Neural cell (in vitro differentiated cells): ENCODE measurements around the gene DPP3. TPM values are rescaled to one million over a fixed set of nuclear protein-coding genes. Genes with fewer than 3 reads are reported as not detected.

Experiments used
- H2AFZ ChIP-seq: fragments of 200-600, 300-800 bp; sonication (generic), shearing (Covaris generic); 2 replicates; pipeline ENCODE4 v1.6.0; 2014; ENCODE audit warnings: low read depth, mild to moderate bottlenecking, antibody characterized with exemption, low read length, moderate library complexity
- H3F3A ChIP-seq: fragments of 200-600 bp; shearing (Covaris generic); 2 replicates; pipeline ENCODE4 v1.6.1; 2016; ENCODE audit warnings: mild to moderate bottlenecking, moderate library complexity, mixed read lengths, antibody characterized with exemption, low read length; ENCODE audit not compliant: insufficient read depth, poor library complexity, severe bottlenecking
- H3K27ac ChIP-seq: fragments of 200-600, 300-800 bp; sonication (generic), shearing (Covaris generic); 2 replicates; pipeline ENCODE4 v1.5.1; 2014; ENCODE audit warnings: mild to moderate bottlenecking, low read length, moderate library complexity
- H3K27me3 ChIP-seq: fragments of 300-800, 200-600 bp; sonication (generic), shearing (Covaris generic); 2 replicates; pipeline ENCODE4 v1.6.0; 2014; ENCODE audit warnings: mild to moderate bottlenecking, low read depth, low read length, moderate library complexity; ENCODE audit not compliant: insufficient read depth
- H3K36me3 ChIP-seq: fragments of 300-800, 200-600 bp; sonication (generic), shearing (Covaris generic); 2 replicates; pipeline ENCODE4 v1.5.1; 2014; ENCODE audit warnings: mild to moderate bottlenecking, antibody characterized with exemption, low read length, moderate library complexity; ENCODE audit not compliant: insufficient read depth
- H3K4me2 ChIP-seq: fragments of 300-800, 200-600 bp; sonication (generic), shearing (Covaris generic); 2 replicates; pipeline ENCODE4 v1.6.0; 2014; ENCODE audit warnings: mild to moderate bottlenecking, low read length
- H3K4me3 ChIP-seq: fragments of 300-800, 200-600 bp; sonication (generic), shearing (Covaris generic); 2 replicates; pipeline ENCODE4 v1.5.1; 2014; ENCODE audit warnings: mild to moderate bottlenecking, low read length, moderate library complexity
- H3K79me2 ChIP-seq: fragments of 200-600 bp; shearing (Covaris generic); replicated peaks from 2 replicates; pipeline ENCODE4 v1.6.0; 2014; ENCODE audit warnings: mild to moderate bottlenecking, low read length, moderate library complexity; ENCODE audit not compliant: insufficient read depth
- H3K9ac ChIP-seq: fragments of 300-800, 200-600 bp; sonication (generic), shearing (Covaris generic); 2 replicates; pipeline ENCODE4 v1.6.1; 2016; ENCODE audit warnings: mild to moderate bottlenecking, low read length, mixed read lengths
- H3K9me2 ChIP-seq: fragments of 200-600 bp; shearing (Covaris generic); 2 replicates; pipeline ENCODE4 v1.6.1; 2016; ENCODE audit warnings: mild to moderate bottlenecking, low read length, mixed read lengths; ENCODE audit not compliant: insufficient read depth
- H3K9me3 ChIP-seq: fragments of 200-600, 300-800 bp; sonication (generic), shearing (Covaris generic); 2 replicates; pipeline ENCODE4 v1.6.1; 2016; ENCODE audit warnings: mild to moderate bottlenecking, mixed run types, low read length, moderate library complexity, mixed read lengths
- H4K20me1 ChIP-seq: fragments of 200-600 bp; shearing (Covaris generic); 2 replicates; pipeline ENCODE4 v1.6.1; 2016; ENCODE audit warnings: mild to moderate bottlenecking, mixed run types; ENCODE audit not compliant: insufficient read depth
- EP300 ChIP-seq: fragments of 450-650 bp; conservative IDR thresholded peaks from 2 replicates; pipeline ENCODE4 v1.6.1; 2014; ENCODE audit warnings: antibody characterized with exemption, mild to moderate bottlenecking, moderate library complexity; ENCODE audit not compliant: poor library complexity, severe bottlenecking
- EZH2 ChIP-seq: fragments of 200-600, 300-800 bp; shearing (Covaris generic), sonication (generic); IDR thresholded peaks from 2 replicates; pipeline ENCODE4 v1.6.1; 2014; ENCODE audit warnings: antibody characterized with exemption, low read length, borderline replicate concordance, mild to moderate bottlenecking; ENCODE audit not compliant: insufficient read depth, poor library complexity, severe bottlenecking
- MXI1 ChIP-seq: fragments of 450-650 bp; conservative IDR thresholded peaks from 2 replicates; pipeline ENCODE4 v1.6.1; 2014; ENCODE audit warnings: antibody characterized with exemption, mild to moderate bottlenecking; ENCODE audit not compliant: poor library complexity, severe bottlenecking
- POLR2AphosphoS5 ChIP-seq: IDR thresholded peaks from 2 replicates; pipeline ENCODE4 v1.6.1; 2012
- RAD21 ChIP-seq: fragments of 450-650 bp; conservative IDR thresholded peaks from 2 replicates; pipeline ENCODE4 v1.6.1; 2014; ENCODE audit warnings: antibody characterized with exemption, mild to moderate bottlenecking, moderate library complexity
- SMC3 ChIP-seq: fragments of 450-650 bp; conservative IDR thresholded peaks from 2 replicates; pipeline ENCODE4 v1.6.1; 2014; ENCODE audit warnings: antibody characterized with exemption, mild to moderate bottlenecking, moderate library complexity; ENCODE audit not compliant: poor library complexity
- TAF1 ChIP-seq: IDR thresholded peaks from 2 replicates; pipeline ENCODE4 v1.6.1; 2012; ENCODE audit warnings: low read depth
- polyA plus RNA-seq: library from polyadenylated mRNA; depleted of rRNA; stranded (reverse); fragments of >200 nt; gene quantifications from 2 replicates; pipeline ENCODE4 v1.2.3, GENCODE V29; 2014
- TF ChIP-seq, protein P1 (sequence below): fragments of 450-650 bp; IDR thresholded peaks from 2 replicates; pipeline ENCODE4 v1.5.1; 2014; ENCODE audit warnings: antibody characterized with exemption, mild to moderate bottlenecking, moderate library complexity; ENCODE audit not compliant: poor library complexity, severe bottlenecking
- TF ChIP-seq, protein P2 (sequence below): IDR thresholded peaks from 2 replicates; pipeline ENCODE4 v1.6.1; 2012; ENCODE audit warnings: borderline replicate concordance

Gene DPP3
- polyA plus RNA-seq, 1 donor from 2014 or later = 71.7 TPM

DNA sequence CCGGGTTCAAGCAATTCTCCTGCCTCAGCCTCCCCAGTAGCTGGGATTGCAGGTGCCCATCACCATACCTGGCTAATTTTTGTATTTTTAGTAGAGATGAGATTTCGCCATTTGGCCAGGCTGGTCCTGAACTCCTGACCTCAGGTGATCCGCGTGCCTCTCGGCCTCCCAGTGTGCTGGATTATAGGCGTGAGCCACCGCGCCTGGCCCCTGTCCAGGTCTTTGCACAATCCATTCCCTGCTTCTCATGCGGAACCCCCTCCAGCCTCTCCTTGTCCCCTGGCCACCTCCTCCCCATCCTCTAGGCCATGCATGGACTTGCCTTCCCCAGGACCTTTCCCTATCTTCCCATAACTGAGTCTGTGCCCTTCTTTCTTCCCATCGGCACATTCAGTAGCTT is 8.7 kb downstream of the DPP3 start:
- Histone ChIP-seq H3K27me3 (no peaks in the 10 kb centered on the region), H3F3A (no peaks in the 10 kb centered on the region), H4K20me1 (no peaks in the 10 kb centered on the region), H2AFZ (no peak overlapping the region), H3K27ac (no peak overlapping the region), H3K36me3 (no peaks in the 10 kb centered on the region), H3K9me3 (no peaks in the 10 kb centered on the region), H3K4me3 (no peak overlapping the region), H3K79me2 (no peaks in the 10 kb centered on the region), H3K9me2 (no peaks in the 10 kb centered on the region), H3K4me2 (no peak overlapping the region), H3K9ac (no peak overlapping the region)
- TF ChIP-seq EP300 (no peak), RAD21 (no peak), SMC3 (no peak), MXI1 (no peak), TAF1 (no peak), POLR2AphosphoS5 (no peak), EZH2 (no peak)
- TF ChIP-seq, protein P1, sequence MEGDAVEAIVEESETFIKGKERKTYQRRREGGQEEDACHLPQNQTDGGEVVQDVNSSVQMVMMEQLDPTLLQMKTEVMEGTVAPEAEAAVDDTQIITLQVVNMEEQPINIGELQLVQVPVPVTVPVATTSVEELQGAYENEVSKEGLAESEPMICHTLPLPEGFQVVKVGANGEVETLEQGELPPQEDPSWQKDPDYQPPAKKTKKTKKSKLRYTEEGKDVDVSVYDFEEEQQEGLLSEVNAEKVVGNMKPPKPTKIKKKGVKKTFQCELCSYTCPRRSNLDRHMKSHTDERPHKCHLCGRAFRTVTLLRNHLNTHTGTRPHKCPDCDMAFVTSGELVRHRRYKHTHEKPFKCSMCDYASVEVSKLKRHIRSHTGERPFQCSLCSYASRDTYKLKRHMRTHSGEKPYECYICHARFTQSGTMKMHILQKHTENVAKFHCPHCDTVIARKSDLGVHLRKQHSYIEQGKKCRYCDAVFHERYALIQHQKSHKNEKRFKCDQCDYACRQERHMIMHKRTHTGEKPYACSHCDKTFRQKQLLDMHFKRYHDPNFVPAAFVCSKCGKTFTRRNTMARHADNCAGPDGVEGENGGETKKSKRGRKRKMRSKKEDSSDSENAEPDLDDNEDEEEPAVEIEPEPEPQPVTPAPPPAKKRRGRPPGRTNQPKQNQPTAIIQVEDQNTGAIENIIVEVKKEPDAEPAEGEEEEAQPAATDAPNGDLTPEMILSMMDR = no peak
- TF ChIP-seq, protein P2, sequence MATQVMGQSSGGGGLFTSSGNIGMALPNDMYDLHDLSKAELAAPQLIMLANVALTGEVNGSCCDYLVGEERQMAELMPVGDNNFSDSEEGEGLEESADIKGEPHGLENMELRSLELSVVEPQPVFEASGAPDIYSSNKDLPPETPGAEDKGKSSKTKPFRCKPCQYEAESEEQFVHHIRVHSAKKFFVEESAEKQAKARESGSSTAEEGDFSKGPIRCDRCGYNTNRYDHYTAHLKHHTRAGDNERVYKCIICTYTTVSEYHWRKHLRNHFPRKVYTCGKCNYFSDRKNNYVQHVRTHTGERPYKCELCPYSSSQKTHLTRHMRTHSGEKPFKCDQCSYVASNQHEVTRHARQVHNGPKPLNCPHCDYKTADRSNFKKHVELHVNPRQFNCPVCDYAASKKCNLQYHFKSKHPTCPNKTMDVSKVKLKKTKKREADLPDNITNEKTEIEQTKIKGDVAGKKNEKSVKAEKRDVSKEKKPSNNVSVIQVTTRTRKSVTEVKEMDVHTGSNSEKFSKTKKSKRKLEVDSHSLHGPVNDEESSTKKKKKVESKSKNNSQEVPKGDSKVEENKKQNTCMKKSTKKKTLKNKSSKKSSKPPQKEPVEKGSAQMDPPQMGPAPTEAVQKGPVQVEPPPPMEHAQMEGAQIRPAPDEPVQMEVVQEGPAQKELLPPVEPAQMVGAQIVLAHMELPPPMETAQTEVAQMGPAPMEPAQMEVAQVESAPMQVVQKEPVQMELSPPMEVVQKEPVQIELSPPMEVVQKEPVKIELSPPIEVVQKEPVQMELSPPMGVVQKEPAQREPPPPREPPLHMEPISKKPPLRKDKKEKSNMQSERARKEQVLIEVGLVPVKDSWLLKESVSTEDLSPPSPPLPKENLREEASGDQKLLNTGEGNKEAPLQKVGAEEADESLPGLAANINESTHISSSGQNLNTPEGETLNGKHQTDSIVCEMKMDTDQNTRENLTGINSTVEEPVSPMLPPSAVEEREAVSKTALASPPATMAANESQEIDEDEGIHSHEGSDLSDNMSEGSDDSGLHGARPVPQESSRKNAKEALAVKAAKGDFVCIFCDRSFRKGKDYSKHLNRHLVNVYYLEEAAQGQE = no peak

DNA sequence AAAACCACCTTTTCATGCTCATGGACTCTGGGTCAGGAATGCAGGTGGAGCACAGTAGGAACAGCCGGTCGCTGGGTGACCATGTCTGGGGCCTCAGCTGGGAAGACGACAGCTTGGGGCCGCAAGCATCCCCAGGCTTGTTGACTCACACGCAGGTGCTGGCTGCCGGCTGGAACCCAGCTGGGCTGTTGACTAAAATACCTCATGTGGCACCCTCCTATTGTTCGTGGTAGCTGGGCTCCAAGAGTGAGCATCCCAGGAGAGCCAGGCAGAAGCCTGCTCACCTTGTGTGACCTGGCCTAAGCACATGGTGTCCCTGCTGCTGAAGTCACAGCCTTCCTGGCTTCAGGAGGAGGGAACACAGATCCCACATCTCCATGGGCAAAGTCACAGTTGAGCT is 9.4 kb downstream of the DPP3 start:
- H3K27me3 ChIP-seq = no peaks in the 10 kb centered on the region
- H3K79me2 ChIP-seq = no peaks in the 10 kb centered on the region
- H4K20me1 ChIP-seq = no peaks in the 10 kb centered on the region
- H3F3A ChIP-seq = no peaks in the 10 kb centered on the region
- H3K9me3 ChIP-seq = no peaks in the 10 kb centered on the region
- H3K36me3 ChIP-seq = no peaks in the 10 kb centered on the region
- H3K9ac ChIP-seq = no peak overlapping the region
- TF ChIP-seq EP300 (no peak), POLR2AphosphoS5 (no peak), SMC3 (no peak), EZH2 (no peak), TAF1 (no peak), MXI1 (no peak), RAD21 (no peak)
- TF ChIP-seq, protein P2 = no peak
- TF ChIP-seq, protein P1 = no peak
- H3K4me3 ChIP-seq = no peak overlapping the region
- H2AFZ ChIP-seq = no peak overlapping the region
- H3K4me2 ChIP-seq = no peak overlapping the region
- H3K9me2 ChIP-seq = no peaks in the 10 kb centered on the region
- H3K27ac ChIP-seq = no peak overlapping the region
